Activated CD8-positive, alpha-beta memory T cell treated with anti-CD3 and anti-CD28 coated beads for 24 hours (primary cell): Measurements from ENCODE around the gene PTPRN2.

ENCODE experiments used
- DNase-seq: peaks from one replicate; pipeline ENCODE4 v3.0.0-alpha.2; 2020

PTPRN2 gene

DNA sequence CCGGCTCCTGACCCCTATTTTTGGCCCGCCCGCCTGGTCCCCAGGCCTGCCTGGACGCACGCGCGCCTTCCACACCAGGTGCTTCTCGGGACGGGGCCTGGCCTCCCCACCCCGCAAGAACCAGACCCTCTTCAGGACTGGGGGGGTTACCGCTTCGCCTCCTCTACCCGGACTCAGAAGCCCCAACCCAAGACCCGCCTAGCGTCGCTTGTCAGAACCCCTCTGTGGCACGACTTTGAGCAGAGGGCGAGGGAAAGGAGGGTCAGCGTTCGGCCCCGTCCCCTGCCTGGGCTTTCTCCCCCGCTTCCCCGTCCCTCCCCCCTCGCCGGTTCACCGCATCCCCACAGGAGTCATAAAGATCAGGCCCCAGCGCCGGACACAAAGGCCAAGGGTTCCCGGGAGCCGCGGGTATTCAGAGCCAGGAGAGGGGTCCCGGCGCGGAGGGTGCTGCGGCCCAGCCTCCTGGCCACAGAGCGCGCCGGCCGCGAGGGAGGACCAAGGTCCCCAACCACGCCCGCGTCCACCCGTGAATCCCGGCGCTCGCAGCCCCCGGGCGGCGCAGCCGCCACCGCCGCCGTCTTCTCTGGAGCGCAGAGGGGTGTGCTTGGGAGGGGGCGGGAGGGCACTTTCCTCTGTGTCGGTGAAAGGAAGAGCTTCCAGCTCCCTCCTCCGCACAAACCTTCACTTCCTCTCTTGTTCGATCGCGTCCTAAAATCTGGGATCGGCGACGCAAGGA, 898.9 kb downstream of the PTPRN2 start:
- DNase-seq: no peak

DNA sequence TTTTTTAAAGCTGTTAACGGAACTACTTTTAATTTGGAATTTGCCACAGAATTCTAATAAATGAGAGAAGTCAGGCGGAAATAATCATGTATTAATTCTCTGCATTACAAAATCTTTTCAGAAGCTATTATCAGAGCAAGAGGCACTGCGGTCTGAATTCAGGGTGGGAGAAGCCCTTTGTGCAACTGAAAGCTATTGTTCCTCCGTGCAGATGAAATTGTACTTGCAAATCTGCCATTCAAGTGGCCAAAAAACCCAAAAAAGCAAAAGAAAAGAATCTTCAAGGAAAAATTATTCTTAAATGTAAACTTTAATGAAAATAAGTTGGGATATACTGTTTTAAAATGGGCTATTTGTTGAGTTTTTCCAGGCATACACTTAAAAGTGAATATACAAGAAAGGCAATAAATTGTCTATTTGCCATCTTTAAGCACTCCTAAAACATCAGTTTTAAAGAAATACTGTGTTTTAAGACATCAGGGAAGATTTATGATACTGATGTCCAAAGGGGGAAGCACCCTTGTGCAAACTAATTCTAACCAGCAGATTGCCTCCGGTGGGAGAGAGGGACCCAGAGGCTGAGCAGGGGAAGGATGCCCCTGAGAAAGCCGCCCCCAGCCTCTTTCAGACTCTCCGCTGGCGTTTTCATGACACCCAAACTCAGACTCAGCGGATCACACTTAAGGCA, 899.6 kb downstream of the PTPRN2 start:
- no peak for DNase-seq

GRCh38 chr7:157687158-157687557, 900.5 kb downstream of the PTPRN2 start:
- no peak for DNase-seq

GRCh38 chr7:157686285-157686894, 901.2 kb downstream of the PTPRN2 start:
- no peak for DNase-seq

- no peak for DNase-seq
Observed at GRCh38 chr7:157685430-157686284, 902.0 kb downstream of the PTPRN2 start.

GRCh38 chr7:157684909-157685429, 902.7 kb downstream of the PTPRN2 start:
- no peak for DNase-seq

DNA sequence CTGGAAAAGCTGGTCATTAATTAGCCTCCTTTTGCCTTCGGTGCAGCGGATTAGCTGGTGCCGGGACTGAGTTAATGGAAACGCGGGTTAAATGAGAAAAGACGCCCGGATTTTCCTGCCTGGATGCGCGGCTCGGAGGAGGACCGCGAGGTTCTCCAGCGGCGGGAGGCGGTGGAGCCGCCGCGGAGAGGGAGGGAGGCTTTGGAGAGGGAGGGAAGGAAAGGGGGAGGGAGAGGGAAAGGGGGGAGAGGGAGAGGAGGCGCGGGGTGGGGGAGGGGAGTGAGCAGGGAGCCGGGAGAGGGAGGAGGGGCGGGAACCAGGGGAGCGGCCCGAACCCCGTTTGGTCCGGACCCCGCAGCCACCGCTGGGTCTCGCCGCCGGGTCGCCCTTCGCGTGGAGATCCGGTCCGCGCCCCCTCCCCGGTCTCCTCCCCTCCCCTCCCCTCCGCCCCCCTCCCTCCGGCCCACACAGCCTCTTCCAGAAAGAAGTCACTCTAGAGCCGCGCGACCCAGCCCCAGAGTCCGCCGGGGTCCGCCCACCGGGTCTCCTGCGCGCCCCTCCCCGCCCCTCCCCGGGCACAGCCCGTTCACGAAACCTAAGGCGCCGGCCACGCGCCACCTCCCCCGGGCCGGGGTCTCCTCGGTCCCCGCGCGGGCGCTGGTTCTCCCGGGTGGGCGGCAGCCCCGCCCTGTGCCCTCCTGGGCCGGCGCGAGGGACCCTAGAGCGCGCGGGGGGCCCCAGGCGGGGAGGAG, 903.3 kb downstream of the PTPRN2 start:
- DNase-seq: no peak

- no peak for DNase-seq
Observed at GRCh38 chr7:157683747-157684156, 903.9 kb downstream of the PTPRN2 start.

DNA sequence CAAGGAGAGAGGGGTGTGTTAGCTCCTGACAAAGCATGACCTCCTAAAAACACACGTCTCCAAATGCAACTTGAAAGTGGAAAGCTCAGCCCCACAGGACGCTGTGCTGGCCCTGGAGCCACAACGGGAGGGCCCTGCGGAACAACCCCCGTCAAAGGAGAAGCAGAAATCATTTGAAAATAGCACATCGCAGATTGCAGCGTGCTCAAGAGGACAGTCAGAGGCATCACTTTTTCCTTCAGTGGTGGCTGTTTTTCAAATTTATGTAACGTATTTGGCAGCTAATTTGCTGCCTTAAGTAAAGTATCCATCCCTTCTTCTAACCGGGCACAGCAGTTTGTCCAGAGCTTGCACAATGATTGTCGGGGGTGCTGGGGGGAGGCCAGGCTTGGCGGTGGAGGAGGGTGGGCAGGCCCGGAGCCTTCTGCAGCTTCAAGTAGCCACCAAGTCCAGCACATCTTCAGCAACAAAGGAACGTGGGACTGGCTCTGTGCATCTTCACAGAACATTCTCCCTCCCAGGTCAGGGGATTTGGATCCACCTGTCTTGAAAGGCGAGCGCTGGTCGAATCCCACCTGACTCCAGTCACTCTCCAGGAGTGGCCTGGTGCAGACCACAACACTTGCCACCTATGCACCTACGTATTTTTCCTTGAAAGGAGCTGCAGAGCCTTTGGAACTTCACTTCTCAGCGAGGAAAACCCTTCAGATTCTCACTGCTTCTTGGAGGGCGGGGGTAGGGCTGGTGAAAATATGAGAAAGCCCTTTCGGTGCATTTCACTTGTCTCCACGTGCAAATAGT, 904.5 kb downstream of the PTPRN2 start:
- DNase-seq: no peak

DNA sequence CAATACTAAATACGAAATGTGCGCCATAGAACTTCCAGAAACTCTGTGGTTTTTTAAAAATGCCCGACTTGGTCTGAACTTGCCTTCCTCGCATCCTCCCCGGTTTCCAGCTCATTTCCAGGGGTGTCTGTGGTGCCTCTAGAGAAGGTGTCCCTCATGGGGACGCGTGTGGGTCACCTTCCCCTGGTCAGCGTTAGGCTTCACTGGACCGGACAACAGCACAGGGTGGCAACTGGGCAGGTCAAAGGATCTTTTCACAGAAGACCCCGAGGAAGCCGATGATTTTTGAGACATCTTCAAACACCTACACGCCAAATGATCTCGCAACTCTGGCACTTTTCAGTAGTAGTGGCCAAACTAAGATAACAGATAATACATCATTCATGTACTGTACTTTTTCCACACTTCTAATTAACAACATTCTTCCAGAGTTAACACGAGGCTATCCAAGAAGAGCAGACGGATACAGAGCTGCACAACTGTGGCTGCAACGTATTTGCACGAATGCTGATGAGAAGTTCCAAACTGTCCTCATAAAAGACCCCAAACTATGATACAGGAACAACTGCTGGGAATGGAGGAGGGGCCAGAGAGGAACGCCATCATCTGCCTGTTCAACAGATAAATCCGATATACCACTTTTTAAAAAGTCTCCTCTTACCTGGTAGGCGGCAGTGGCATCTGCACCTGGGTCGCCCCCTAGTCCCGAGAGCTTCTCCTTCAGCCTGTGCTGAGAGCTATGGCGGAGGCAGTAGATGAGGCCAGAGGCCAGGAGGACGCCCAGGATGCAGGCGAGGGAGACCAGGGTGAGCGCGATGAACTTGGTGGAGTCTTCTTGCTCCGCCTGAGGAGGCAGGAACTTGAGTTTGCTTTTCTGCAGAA, 905.3 kb downstream of the PTPRN2 start:
- peak; percentile 21 for DNase-seq

DNA sequence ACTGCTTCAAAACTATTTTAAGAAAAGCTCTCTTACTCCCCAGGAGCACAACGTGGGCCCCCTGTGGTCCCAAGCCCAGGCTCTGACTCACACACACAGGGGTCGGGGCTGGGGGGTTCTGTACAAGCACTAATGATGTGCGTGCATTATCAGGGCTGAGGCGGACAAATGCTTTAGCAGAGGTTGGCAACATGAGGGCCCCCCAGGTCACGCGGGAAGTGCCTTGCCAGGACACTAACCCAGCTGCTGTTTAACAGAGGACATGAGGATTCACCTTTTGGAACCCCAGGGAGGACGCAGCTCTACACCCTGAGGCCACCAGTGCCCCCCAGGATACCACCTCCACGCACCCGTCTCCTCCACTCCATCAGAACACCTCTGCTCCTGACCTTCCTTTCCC, 908.0 kb downstream of the PTPRN2 start:
- DNase-seq: peak; percentile 52

DNA sequence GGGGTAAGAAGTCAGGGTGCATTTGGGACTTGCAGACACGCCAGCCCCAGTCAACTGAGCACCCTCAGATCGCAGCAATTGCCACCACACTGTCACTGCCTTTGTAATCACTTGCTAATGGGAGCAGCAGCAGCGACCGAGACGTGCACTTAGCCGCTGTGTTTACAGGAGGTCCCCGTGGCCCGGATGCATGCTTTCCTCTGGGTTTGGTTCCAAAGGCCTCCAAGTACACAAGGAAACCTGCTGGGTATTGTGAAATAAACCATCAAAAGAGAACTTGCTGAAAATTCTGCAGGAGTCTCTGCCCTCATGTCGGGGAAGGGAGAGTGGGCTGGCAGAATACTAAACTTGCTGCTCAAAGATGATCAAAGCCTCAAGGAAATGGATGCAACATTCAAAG, 909.1 kb downstream of the PTPRN2 start:
- DNase-seq: peak; percentile 40

DNA sequence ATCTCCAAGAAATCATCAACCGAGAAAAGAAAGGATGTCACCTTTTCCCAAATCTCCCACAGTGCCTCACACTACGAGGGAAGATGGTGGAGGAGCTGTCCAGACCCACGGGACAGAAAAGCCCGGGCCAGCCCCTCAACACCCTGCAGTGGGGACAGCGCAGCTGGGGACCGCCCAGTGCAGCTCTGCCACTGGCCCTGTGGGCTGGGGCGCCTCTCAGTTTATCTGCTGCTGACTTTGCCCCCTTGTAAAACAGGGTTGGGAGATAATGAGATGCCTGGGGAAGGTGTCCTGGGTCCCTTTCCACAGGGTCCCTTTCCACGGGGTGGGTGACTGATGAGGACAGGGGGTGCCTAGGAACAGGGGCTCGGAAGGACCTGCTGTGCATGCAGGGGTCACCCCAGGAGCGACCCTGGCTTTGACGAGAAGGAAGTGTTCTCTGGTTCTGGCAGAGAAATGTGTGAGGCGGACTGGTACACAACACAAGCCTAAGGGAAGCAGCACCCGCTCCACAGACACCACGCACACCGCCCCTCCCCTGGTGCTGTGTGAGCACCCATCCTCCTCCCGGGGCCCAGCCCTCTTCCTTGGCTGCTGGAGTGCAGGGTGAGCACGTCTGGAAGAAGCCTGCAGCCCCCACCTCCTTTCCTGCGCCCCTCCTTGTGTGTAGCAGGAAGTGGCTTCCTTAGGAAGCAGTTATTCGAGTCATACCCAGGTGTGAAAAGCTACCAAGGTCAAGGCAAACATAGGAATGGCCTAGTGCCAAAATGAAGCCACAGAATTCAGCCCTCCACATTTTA, 911.0 kb downstream of the PTPRN2 start:
- DNase-seq: peak; percentile 41

DNA sequence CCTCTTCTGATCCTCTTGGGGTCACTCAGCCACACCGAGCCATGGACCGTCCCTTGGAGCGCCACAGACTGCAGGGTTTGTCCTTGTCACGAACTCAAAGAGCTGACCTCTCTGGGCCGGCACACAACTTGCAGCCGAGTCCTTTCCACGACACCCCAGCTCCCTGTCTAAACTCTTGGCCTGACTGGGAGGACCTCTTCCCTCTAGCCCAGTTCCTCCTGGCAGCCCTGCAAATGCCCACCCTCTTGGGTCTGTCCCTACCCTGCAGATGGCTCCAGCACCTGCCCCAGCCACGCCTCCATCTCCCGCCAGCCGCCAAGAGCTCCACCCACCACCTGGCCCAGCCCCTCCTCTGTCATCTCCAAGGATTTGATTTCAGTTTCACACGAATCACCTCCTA, 911.6 kb downstream of the PTPRN2 start:
- DNase-seq: no peak

- peak; percentile 35 for DNase-seq
Observed at GRCh38 chr7:157675427-157675927, 912.1 kb downstream of the PTPRN2 start.

DNA sequence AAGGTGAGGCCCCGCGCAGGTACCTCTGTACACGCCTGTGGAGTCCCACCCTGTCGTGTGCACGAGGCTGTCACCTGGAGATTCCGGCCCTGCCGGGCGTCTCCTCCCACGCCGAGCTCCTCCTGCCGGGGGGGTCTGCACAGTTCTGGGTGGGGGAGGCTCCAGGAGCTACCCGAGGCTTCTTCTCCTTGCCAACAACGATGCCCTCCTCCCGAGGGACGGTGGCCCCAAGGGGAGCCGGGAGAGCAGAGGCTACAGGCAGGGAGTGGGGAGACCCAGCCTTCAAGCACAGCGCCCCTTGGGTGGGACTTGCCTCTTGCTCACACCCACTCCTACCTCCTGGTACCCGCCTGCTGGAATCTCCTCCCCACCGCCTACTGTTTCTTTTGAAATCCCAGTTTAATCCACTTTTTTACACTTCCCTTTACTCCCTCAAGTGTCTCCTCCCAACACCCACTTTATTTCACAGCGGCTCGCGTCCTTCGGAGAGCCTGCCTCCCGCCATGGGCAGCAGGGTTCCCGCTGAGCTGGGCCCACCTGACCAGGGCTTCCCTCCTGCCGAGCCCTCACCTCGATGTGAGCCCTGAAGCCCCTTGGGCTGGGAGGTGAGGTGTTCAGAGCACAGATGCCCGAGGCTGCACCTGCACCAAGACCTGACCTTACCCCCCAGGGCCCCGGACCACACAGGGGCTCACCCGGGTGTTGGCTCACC, 912.8 kb downstream of the PTPRN2 start:
- no peak for DNase-seq

DNA sequence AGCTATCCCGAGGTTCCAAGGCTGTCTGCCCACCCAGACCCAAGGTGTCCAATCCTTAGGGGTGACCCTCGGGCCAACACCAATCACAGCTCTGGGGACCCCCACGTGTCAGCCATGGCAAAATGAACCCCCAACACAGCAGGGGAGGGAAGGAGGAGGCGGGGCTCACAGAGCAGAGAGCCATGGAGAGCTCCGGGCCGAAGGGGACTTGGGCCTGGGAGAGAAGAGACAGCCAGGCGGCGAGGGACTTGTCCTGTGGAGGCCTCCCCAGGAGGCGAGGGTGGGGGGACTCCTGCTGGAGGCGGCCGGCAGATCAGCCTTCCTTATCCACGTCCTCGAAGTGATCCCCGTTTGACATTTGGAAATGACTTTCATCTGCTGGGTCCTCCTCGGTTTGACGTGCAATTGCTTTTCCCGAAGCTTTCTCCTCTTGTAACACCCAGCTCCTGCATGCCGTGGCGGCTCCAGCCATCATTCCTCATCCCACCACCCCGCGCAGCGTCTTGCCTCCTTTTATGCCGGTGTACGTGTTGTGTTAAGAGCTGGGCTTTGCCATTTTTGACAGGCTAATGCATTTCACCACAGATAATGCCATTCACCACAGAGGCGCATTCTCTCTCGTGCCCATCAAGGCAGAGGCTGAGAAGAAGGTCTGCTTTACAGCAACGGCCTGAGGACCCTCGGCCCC, 913.5 kb downstream of the PTPRN2 start:
- DNase-seq: no peak

DNA sequence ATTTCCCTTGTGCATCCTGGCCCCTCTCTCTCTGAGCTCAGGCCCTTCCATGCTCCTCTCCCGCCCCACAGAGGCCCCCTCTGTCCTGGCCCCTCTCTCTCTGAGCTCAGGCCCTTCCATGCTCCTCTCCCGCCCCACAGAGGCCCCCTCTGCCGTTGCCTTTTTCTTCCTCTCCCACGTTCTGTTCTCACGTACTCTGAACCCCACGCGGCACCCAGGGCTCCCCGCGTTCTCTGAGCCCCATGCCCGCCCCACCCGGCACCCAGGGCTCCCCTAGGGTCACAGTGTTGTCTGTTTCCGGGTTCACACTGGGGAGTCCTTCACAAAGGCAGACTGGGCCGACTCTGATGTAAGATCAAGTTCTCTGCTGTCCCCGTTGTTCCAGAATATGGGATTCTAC, 914.0 kb downstream of the PTPRN2 start:
- DNase-seq: no peak
